H9 (cell line): Measurements from ENCODE around the gene LRRK2. TPM values are rescaled to one million over a fixed set of nuclear protein-coding genes. Genes with fewer than 3 reads are reported as not detected.

Experiments
- DNase-seq: peaks from one replicate; pipeline ENCODE4 v3.0.0-alpha.2; 2017
- H2AFZ ChIP-seq: one replicate; pipeline ENCODE4 v1.6.1; 2013; ENCODE audit warnings: mild to moderate bottlenecking, low read length, control low read depth, moderate library complexity
- H2AK5ac ChIP-seq: 2 replicates; pipeline ENCODE4 v1.6.1; 2013; ENCODE audit warnings: low read length, control low read depth, mixed read lengths; ENCODE audit not compliant: insufficient read length
- H2BK120ac ChIP-seq: one replicate; pipeline ENCODE4 v1.6.1; 2013; ENCODE audit warnings: low read depth, mild to moderate bottlenecking, low read length, control low read depth, inconsistent platforms; ENCODE audit not compliant: poor library complexity, severe bottlenecking
- H2BK12ac ChIP-seq: 2 replicates; pipeline ENCODE4 v1.6.1; 2013; ENCODE audit warnings: low read length, control low read depth, mixed read lengths, low read depth; ENCODE audit not compliant: insufficient read length
- H2BK15ac ChIP-seq: 2 replicates; pipeline ENCODE4 v1.6.1; 2013; ENCODE audit warnings: low read depth, low read length, control low read depth
- H2BK20ac ChIP-seq: one replicate; pipeline ENCODE4 v1.6.1; 2013; ENCODE audit warnings: low read depth, mild to moderate bottlenecking, low read length, control low read depth, inconsistent platforms; ENCODE audit not compliant: poor library complexity, severe bottlenecking
- H2BK5ac ChIP-seq: 2 replicates; pipeline ENCODE4 v1.6.1; 2013; ENCODE audit warnings: low read length, control low read depth, mixed read lengths; ENCODE audit not compliant: insufficient read length
- H3K14ac ChIP-seq: 2 replicates; pipeline ENCODE4 v1.6.1; 2013; ENCODE audit warnings: low read length, control low read depth; ENCODE audit not compliant: insufficient read depth
- H3K18ac ChIP-seq: 2 replicates; pipeline ENCODE4 v1.6.1; 2013; ENCODE audit warnings: low read depth, mild to moderate bottlenecking, mixed read lengths, low read length, control low read depth; ENCODE audit not compliant: insufficient read length
- H3K23ac ChIP-seq: 2 replicates; pipeline ENCODE4 v1.6.1; 2013; ENCODE audit warnings: low read length, control low read depth, mixed read lengths, low read depth; ENCODE audit not compliant: insufficient read length
- H3K23me2 ChIP-seq: 2 replicates; pipeline ENCODE4 v1.6.1; 2013; ENCODE audit warnings: low read depth, mild to moderate bottlenecking, mixed read lengths, low read length, control low read depth; ENCODE audit not compliant: insufficient read length, poor library complexity, severe bottlenecking
- H3K27ac ChIP-seq: 2 replicates; pipeline ENCODE4 v1.5.1; 2013; ENCODE audit warnings: low read length, control low read depth, mixed read lengths, low read depth; ENCODE audit not compliant: insufficient read length
- H3K27me3 ChIP-seq: 2 replicates; pipeline ENCODE4 v1.6.1; 2013; ENCODE audit warnings: low read length, control low read depth, inconsistent platforms; ENCODE audit not compliant: insufficient read depth
- H3K4ac ChIP-seq: 2 replicates; pipeline ENCODE4 v1.6.1; 2013; ENCODE audit warnings: low read depth, mild to moderate bottlenecking, control low read depth, inconsistent platforms, low read length, moderate library complexity
- H3K4me1 ChIP-seq: 2 replicates; pipeline ENCODE4 v1.6.1; 2013; ENCODE audit warnings: low read length, control low read depth, inconsistent platforms; ENCODE audit not compliant: insufficient read depth
- H3K4me2 ChIP-seq: 2 replicates; pipeline ENCODE4 v1.6.1; 2013; ENCODE audit warnings: low read length, control low read depth, mixed read lengths; ENCODE audit not compliant: insufficient read length, insufficient read depth
- H3K56ac ChIP-seq: 2 replicates; pipeline ENCODE4 v1.6.1; 2013; ENCODE audit warnings: low read depth, mild to moderate bottlenecking, mixed read lengths, low read length, control low read depth; ENCODE audit not compliant: insufficient read length
- H3K79me1 ChIP-seq: 2 replicates; pipeline ENCODE4 v1.6.1; 2013; ENCODE audit warnings: low read depth, mild to moderate bottlenecking, moderate library complexity, low read length, control low read depth, inconsistent platforms; ENCODE audit not compliant: insufficient read depth, poor library complexity, severe bottlenecking
- H3K79me2 ChIP-seq: 2 replicates; pipeline ENCODE4 v1.6.1; 2013; ENCODE audit warnings: low read length, control low read depth, inconsistent platforms; ENCODE audit not compliant: insufficient read depth
- H3K9ac ChIP-seq: 2 replicates; pipeline ENCODE4 v1.6.1; 2013; ENCODE audit warnings: low read length, control low read depth, mixed read lengths; ENCODE audit not compliant: insufficient read length; ENCODE audit errors: extremely low read depth
- H3K9me3 ChIP-seq: one replicate; pipeline ENCODE4 v1.6.1; 2013; ENCODE audit warnings: low read depth, low read length, inconsistent platforms; ENCODE audit not compliant: control insufficient read depth
- H3T11ph ChIP-seq: one replicate; pipeline ENCODE4 v1.6.1; 2013; ENCODE audit warnings: mild to moderate bottlenecking, low read length, control low read depth, inconsistent platforms
- H4K20me1 ChIP-seq: one replicate; pipeline ENCODE4 v1.6.1; 2013; ENCODE audit not compliant: control insufficient read depth, insufficient read length, insufficient read depth
- H4K5ac ChIP-seq: 2 replicates; pipeline ENCODE4 v1.6.1; 2013; ENCODE audit warnings: low read depth, mild to moderate bottlenecking, mixed read lengths, low read length, control low read depth; ENCODE audit not compliant: insufficient read length
- H4K8ac ChIP-seq: replicated peaks from 2 replicates; pipeline ENCODE4 v1.6.1; 2013; ENCODE audit warnings: low read length, control low read depth, mixed read lengths, low read depth; ENCODE audit not compliant: insufficient read length
- H4K91ac ChIP-seq: 2 replicates; pipeline ENCODE4 v1.6.1; 2013; ENCODE audit warnings: low read depth, mild to moderate bottlenecking, moderate library complexity, mixed read lengths, low read length, control low read depth; ENCODE audit not compliant: insufficient read length
- H3K27ac Mint-ChIP-seq, 3 experiments: 2 replicates in 2 of 3; 3 replicates in 1 of 3; pipeline ENCODE4 v1.8.0; 2020 to 2021; ENCODE audit warnings: mixed read lengths in 3 of 3, mild to moderate bottlenecking in 1 of 3, moderate library complexity in 1 of 3
- H3K27me3 Mint-ChIP-seq: 2 replicates; pipeline ENCODE4 v1.8.0; 2021; ENCODE audit warnings: low read depth, mild to moderate bottlenecking, moderate library complexity, mixed read lengths
- H3K36me3 Mint-ChIP-seq, 3 experiments: 2 replicates in 2 of 3; 3 replicates in 1 of 3; pipeline ENCODE4 v1.8.0; 2020 to 2021; ENCODE audit warnings: low read depth in 3 of 3, mixed read lengths in 3 of 3; ENCODE audit not compliant: insufficient read depth in 1 of 3
- H3K4me1 Mint-ChIP-seq, 2 experiments: 2 replicates each; pipeline ENCODE4 v1.8.0; 2020; ENCODE audit warnings: mixed read lengths in 2 of 2
- H3K4me3 Mint-ChIP-seq, 2 experiments: 2 replicates in 1 of 2; 3 replicates in 1 of 2; pipeline ENCODE4 v1.8.0; 2020 to 2021; ENCODE audit warnings: mild to moderate bottlenecking in 2 of 2, mixed read lengths in 2 of 2, moderate library complexity in 1 of 2
- H3K9me3 Mint-ChIP-seq, 2 experiments: 2 replicates in 1 of 2; 3 replicates in 1 of 2; pipeline ENCODE4 v1.8.0; 2020; ENCODE audit warnings: mild to moderate bottlenecking in 2 of 2, mixed read lengths in 2 of 2, moderate library complexity in 1 of 2
- WGBS: extraction: QIAGEN DNeasy Blood & Tissue Kit; methylation state at CpG from one replicate; pipeline ENCODE4 v1.1.7; 2013; ENCODE audit warnings: missing lambda C conversion rate, low lambda C conversion rate, mixed read lengths; ENCODE audit not compliant: insufficient read length; ENCODE audit errors: extremely low coverage; 5-methylcytosine and 5-hydroxymethylcytosine counted together
- total RNA-seq: library from RNA; stranded (reverse); gene quantifications from 2 replicates; pipeline ENCODE4 v1.2.1, GENCODE V29; 2021
- TF ChIP-seq, protein P1 (sequence below): fragments of 200-600 bp; sonication (generic); conservative IDR thresholded peaks from 3 replicates; pipeline ENCODE4 v1.8.0; 2021; ENCODE audit warnings: antibody characterized with exemption, mild to moderate bottlenecking

LRRK2 gene
- total RNA-seq, 1 experiment from 2014 or later = 0.17 TPM

DNA sequence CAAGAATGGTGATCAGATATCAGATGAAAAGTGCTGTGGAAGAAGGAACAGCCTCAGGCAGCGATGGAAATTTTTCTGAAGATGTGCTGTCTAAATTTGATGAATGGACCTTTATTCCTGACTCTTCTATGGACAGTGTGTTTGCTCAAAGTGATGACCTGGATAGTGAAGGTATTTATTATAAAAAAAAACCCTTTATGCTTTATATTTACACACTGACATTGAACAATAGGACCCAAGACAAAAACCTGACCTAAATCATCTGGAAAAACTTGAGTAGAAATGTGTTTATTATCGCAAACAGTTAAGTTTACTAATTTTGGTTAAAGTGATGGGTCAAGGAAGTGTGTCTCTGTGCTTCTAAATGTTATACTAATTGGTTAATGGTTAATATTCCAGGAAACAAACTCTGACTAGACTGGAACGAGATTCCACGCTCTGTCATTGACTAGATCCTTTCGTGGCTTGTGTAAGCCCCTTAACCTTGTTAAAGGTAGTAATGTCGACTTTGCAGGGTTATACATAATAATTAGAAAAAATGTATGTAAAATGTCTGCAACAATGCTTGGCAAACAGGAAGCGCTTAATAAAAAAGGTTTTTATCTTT, 62.7 kb downstream of the LRRK2 start:
- no peak overlapping the region for H2BK120ac ChIP-seq
- H3K23me2 ChIP-seq = no peaks in the 10 kb centered on the region
- H4K20me1 ChIP-seq = no peaks in the 10 kb centered on the region
- no peaks in the 10 kb centered on the region for H3K4me1 ChIP-seq
- no peaks in the 10 kb centered on the region for H3K27me3 Mint-ChIP-seq
- no peaks in the 10 kb centered on the region for H3K79me2 ChIP-seq
- no peak overlapping the region for H4K5ac ChIP-seq
- no peak overlapping the region for H3K9ac ChIP-seq
- no peaks in the 10 kb centered on the region for H3K9me3 ChIP-seq
- H3K23ac ChIP-seq = no peak overlapping the region
- H3K27ac Mint-ChIP-seq = no peak overlapping the region
- no peak overlapping the region for H3K4ac ChIP-seq
- H2BK5ac ChIP-seq = no peak overlapping the region
- H3K14ac ChIP-seq = no peak overlapping the region
- no peak overlapping the region for H3K18ac ChIP-seq
- H3K79me1 ChIP-seq = no peaks in the 10 kb centered on the region
- H3K4me2 ChIP-seq = no peak overlapping the region
- H4K91ac ChIP-seq = no peak overlapping the region
- H2BK20ac ChIP-seq = no peak overlapping the region
- H3K9me3 Mint-ChIP-seq = peaks cover 4% of the 10 kb centered on the region in 2 experiments; a peak in 4 of 5 replicates
- H3K36me3 Mint-ChIP-seq = 0 out of 7 replicates have a peak, but pooled peaks cover 0 to 4% (median 1%) of the 10 kb centered on the region in 3 experiments
- H3T11ph ChIP-seq = no peak overlapping the region
- H3K4me1 Mint-ChIP-seq = no peaks in the 10 kb centered on the region
- TF ChIP-seq, protein P1, sequence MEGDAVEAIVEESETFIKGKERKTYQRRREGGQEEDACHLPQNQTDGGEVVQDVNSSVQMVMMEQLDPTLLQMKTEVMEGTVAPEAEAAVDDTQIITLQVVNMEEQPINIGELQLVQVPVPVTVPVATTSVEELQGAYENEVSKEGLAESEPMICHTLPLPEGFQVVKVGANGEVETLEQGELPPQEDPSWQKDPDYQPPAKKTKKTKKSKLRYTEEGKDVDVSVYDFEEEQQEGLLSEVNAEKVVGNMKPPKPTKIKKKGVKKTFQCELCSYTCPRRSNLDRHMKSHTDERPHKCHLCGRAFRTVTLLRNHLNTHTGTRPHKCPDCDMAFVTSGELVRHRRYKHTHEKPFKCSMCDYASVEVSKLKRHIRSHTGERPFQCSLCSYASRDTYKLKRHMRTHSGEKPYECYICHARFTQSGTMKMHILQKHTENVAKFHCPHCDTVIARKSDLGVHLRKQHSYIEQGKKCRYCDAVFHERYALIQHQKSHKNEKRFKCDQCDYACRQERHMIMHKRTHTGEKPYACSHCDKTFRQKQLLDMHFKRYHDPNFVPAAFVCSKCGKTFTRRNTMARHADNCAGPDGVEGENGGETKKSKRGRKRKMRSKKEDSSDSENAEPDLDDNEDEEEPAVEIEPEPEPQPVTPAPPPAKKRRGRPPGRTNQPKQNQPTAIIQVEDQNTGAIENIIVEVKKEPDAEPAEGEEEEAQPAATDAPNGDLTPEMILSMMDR = no peak
- no peak overlapping the region for H4K8ac ChIP-seq
- H3K27me3 ChIP-seq = no peaks in the 10 kb centered on the region
- no peak for DNase-seq
- no peak overlapping the region for H2BK15ac ChIP-seq
- no peak overlapping the region for H2AFZ ChIP-seq
- WGBS = no CpG with 5 or more reads among the region's 7 CpGs
- no peak overlapping the region for H3K4me3 Mint-ChIP-seq
- H3K56ac ChIP-seq = no peak overlapping the region
- H3K27ac ChIP-seq = no peak overlapping the region
- H2BK12ac ChIP-seq = no peak overlapping the region
- no peak overlapping the region for H2AK5ac ChIP-seq
